Endothelial cell (in vitro differentiated cells): ENCODE measurements around the gene ADAMTSL4. TPM values are rescaled to one million over a fixed set of nuclear protein-coding genes. Genes with fewer than 3 reads are reported as not detected.

ENCODE experiments used
- DNase-seq: peaks from one replicate; pipeline ENCODE4 v3.0.0; 2021; ENCODE audit warnings: low spot score
- H3K27ac Mint-ChIP-seq: one replicate; pipeline ENCODE4 v1.8.0; 2021; ENCODE audit warnings: mixed read lengths, inconsistent platforms; ENCODE audit not compliant: unreplicated experiment
- H3K27me3 Mint-ChIP-seq: one replicate; pipeline ENCODE4 v1.8.0; 2021; ENCODE audit warnings: mild to moderate bottlenecking, moderate library complexity, mixed read lengths, inconsistent platforms; ENCODE audit not compliant: unreplicated experiment
- H3K36me3 Mint-ChIP-seq: one replicate; pipeline ENCODE4 v1.8.0; 2021; ENCODE audit warnings: mild to moderate bottlenecking, low read depth, mixed read lengths, inconsistent platforms; ENCODE audit not compliant: unreplicated experiment
- H3K4me1 Mint-ChIP-seq: one replicate; pipeline ENCODE4 v1.8.0; 2021; ENCODE audit warnings: mild to moderate bottlenecking, mixed read lengths, inconsistent platforms; ENCODE audit not compliant: unreplicated experiment
- H3K4me3 Mint-ChIP-seq: one replicate; pipeline ENCODE4 v1.8.0; 2021; ENCODE audit warnings: mild to moderate bottlenecking, mixed read lengths, inconsistent platforms; ENCODE audit not compliant: unreplicated experiment
- H3K9me3 Mint-ChIP-seq: one replicate; pipeline ENCODE4 v1.8.0; 2021; ENCODE audit warnings: mixed read lengths, inconsistent platforms; ENCODE audit not compliant: unreplicated experiment
- CTCF ChIP-seq: fragments of 200-600 bp; sonication (generic); IDR thresholded peaks from one replicate; pipeline ENCODE4 v1.5.0; 2021; ENCODE audit warnings: antibody characterized with exemption; ENCODE audit not compliant: unreplicated experiment
- total RNA-seq: library from RNA; stranded (reverse); fragmentation: NEBNext Ultra II Directional; extraction: Animal tissue kit (Norgen Biotek cat#: 25700); gene quantifications from one replicate; pipeline ENCODE4 v1.2.1, GENCODE V29; 2021; ENCODE audit not compliant: unreplicated experiment

ADAMTSL4 gene
- total RNA-seq, 1 donor from 2014 or later: 0.36 TPM

GRCh38 chr1:150511551-150511950 lies 37.7 kb upstream of the ADAMTSL4 start:
- H3K27me3 Mint-ChIP-seq: peaks cover 24% of the 10 kb centered on the region
- H3K27ac Mint-ChIP-seq: peak overlapping the region; percentile 54
- no peaks in the 10 kb centered on the region for H3K9me3 Mint-ChIP-seq
- no peak for TF ChIP-seq CTCF
- DNase-seq: no peak
- peaks cover 26% of the 10 kb centered on the region for H3K36me3 Mint-ChIP-seq
- H3K4me3 Mint-ChIP-seq: peak overlapping the region; percentile 88
- H3K4me1 Mint-ChIP-seq: peaks cover 73% of the 10 kb centered on the region

GRCh38 chr1:150511985-150512660 lies 37.1 kb upstream of the ADAMTSL4 start:
- H3K27me3 Mint-ChIP-seq: peaks cover 24% of the 10 kb centered on the region
- no peak for TF ChIP-seq CTCF
- H3K4me1 Mint-ChIP-seq: peaks cover 70% of the 10 kb centered on the region
- peaks cover 26% of the 10 kb centered on the region for H3K36me3 Mint-ChIP-seq
- H3K9me3 Mint-ChIP-seq: no peaks in the 10 kb centered on the region
- no peak for DNase-seq
- H3K27ac Mint-ChIP-seq: peak overlapping the region; percentile 54
- H3K4me3 Mint-ChIP-seq: peak overlapping the region; percentile 88

DNA sequence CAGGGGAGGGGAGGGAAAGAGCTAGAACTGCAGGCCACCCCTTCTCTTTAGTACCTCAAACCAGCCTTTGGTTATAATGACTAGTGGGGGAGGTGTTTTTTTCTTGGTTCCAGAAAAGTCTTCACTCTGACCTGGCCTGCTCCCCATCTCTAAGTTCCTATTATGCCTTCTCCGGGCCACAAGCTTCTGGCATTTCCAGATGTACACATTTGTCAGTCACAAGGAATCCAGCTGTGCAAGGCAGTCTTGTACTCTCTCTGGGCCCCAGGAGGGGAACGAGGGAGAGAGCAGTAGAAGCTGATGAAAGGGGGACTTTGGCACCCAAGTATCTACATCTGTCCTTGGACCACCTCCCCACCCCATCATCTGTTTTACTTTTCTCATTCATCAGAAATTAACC lies 36.4 kb upstream of the ADAMTSL4 start:
- no peak for TF ChIP-seq CTCF
- Mint-ChIP-seq H3K27ac (no peak overlapping the region), H3K4me1 (peaks cover 66% of the 10 kb centered on the region), H3K27me3 (peaks cover 24% of the 10 kb centered on the region), H3K9me3 (no peaks in the 10 kb centered on the region), H3K36me3 (peaks cover 22% of the 10 kb centered on the region), H3K4me3 (peak overlapping the region; percentile 88)
- no peak for DNase-seq

GRCh38 chr1:150513351-150513791 lies 35.8 kb upstream of the ADAMTSL4 start:
- peak overlapping the region; percentile 80 for H3K4me3 Mint-ChIP-seq
- no peak for TF ChIP-seq CTCF
- H3K27me3 Mint-ChIP-seq: peaks cover 22% of the 10 kb centered on the region
- H3K9me3 Mint-ChIP-seq: no peaks in the 10 kb centered on the region
- no peak for DNase-seq
- peaks cover 22% of the 10 kb centered on the region for H3K36me3 Mint-ChIP-seq
- peaks cover 61% of the 10 kb centered on the region for H3K4me1 Mint-ChIP-seq
- no peak overlapping the region for H3K27ac Mint-ChIP-seq

DNA sequence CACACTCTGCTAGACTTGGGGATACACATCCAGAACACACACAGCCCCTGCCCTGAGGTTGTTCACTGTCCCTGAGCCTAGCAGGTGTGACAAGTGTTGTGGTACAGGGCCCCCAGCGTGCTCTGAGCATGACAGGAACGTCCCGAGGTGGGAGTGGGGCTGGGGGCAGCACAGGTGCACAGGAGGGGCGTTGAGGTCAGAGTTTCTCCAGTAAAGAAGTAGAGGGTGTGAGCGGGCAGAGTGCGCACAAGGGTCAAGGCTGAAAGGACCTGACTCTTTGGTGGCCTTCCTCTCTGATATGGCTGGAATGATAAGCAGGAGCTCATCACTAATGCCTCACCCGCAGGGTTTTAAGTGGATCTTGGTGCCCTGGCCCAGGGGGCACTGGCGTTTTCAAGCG lies 34.9 kb upstream of the ADAMTSL4 start:
- no peak for TF ChIP-seq CTCF
- no peak for DNase-seq
- peaks cover 21% of the 10 kb centered on the region for H3K27me3 Mint-ChIP-seq
- peaks cover 56% of the 10 kb centered on the region for H3K4me1 Mint-ChIP-seq
- H3K9me3 Mint-ChIP-seq: no peaks in the 10 kb centered on the region
- H3K36me3 Mint-ChIP-seq: peaks cover 22% of the 10 kb centered on the region
- H3K27ac Mint-ChIP-seq: no peak overlapping the region
- H3K4me3 Mint-ChIP-seq: peak overlapping the region; percentile 84
